DOHH2 (cell line): ENCODE measurements around the gene DDX39A.

Experiments
- H3F3A ChIP-seq: fragments of 200-600 bp; sonication (generic), shearing (Covaris generic); 2 replicates; pipeline ENCODE4 v1.6.0; 2016; ENCODE audit warnings: antibody characterized with exemption, mild to moderate bottlenecking; ENCODE audit not compliant: control insufficient read depth, insufficient read depth
- H3K27ac ChIP-seq: fragments of 200-600 bp; sonication (generic); 2 replicates; pipeline ENCODE4 v1.5.1; 2014; ENCODE audit warnings: low read depth, mild to moderate bottlenecking, low read length, moderate library complexity
- H3K27me3 ChIP-seq: fragments of 200-600 bp; sonication (generic); 2 replicates; pipeline ENCODE4 v1.6.1; 2014; ENCODE audit warnings: mild to moderate bottlenecking, low read length, mixed read lengths; ENCODE audit not compliant: control insufficient read depth
- H3K36me3 ChIP-seq: fragments of 200-600 bp; sonication (generic); 2 replicates; pipeline ENCODE4 v1.6.1; 2014; ENCODE audit warnings: mild to moderate bottlenecking, low read length, moderate library complexity, mixed read lengths; ENCODE audit not compliant: control insufficient read depth
- H3K4me1 ChIP-seq: fragments of 200-600 bp; sonication (generic); 2 replicates; pipeline ENCODE4 v1.6.1; 2014; ENCODE audit warnings: mild to moderate bottlenecking, low read length, mixed read lengths; ENCODE audit not compliant: control insufficient read depth
- H3K4me2 ChIP-seq: fragments of 200-600 bp; sonication (generic); 2 replicates; pipeline ENCODE4 v1.6.0; 2014; ENCODE audit warnings: mild to moderate bottlenecking, low read length, moderate library complexity
- H3K4me3 ChIP-seq: fragments of 200-600 bp; sonication (generic); 2 replicates; pipeline ENCODE4 v1.5.1; 2014; ENCODE audit warnings: mild to moderate bottlenecking, low read length, mixed read lengths
- H3K79me2 ChIP-seq: fragments of 200-600 bp; sonication (generic); 2 replicates; pipeline ENCODE4 v1.6.1; 2014; ENCODE audit warnings: mild to moderate bottlenecking, low read length, mixed read lengths; ENCODE audit not compliant: control insufficient read depth
- H3K9me2 ChIP-seq: fragments of 200-600 bp; sonication (generic); replicated peaks from 2 replicates; pipeline ENCODE4 v1.6.1; 2014; ENCODE audit warnings: mild to moderate bottlenecking, low read length, mixed read lengths; ENCODE audit not compliant: control insufficient read depth
- H3K9me3 ChIP-seq: fragments of 200-600 bp; sonication (generic); 2 replicates; pipeline ENCODE4 v1.6.1; 2014; ENCODE audit warnings: antibody characterized with exemption, low read length, mixed read lengths; ENCODE audit not compliant: control insufficient read depth, insufficient read depth
- H4K20me1 ChIP-seq: fragments of 200-600 bp; sonication (generic); 2 replicates; pipeline ENCODE4 v1.6.0; 2014; ENCODE audit warnings: low read depth, mild to moderate bottlenecking, antibody characterized with exemption, low read length, moderate library complexity; ENCODE audit not compliant: control insufficient read depth, insufficient read depth
- CTCF ChIP-seq: fragments of 200-600 bp; sonication (generic); IDR thresholded peaks from one replicate; pipeline ENCODE4 v1.5.1; 2014; ENCODE audit warnings: antibody characterized with exemption, mild to moderate bottlenecking, low read depth, low read length; ENCODE audit not compliant: poor library complexity, severe bottlenecking
- EZH2phosphoT487 ChIP-seq: fragments of 200-600 bp; sonication (generic); IDR thresholded peaks from 2 replicates; pipeline ENCODE4 v1.6.1; 2017; ENCODE audit warnings: borderline replicate concordance, mild to moderate bottlenecking, antibody characterized with exemption, low read length, moderate library complexity, mixed read lengths

DDX39A gene

DNA sequence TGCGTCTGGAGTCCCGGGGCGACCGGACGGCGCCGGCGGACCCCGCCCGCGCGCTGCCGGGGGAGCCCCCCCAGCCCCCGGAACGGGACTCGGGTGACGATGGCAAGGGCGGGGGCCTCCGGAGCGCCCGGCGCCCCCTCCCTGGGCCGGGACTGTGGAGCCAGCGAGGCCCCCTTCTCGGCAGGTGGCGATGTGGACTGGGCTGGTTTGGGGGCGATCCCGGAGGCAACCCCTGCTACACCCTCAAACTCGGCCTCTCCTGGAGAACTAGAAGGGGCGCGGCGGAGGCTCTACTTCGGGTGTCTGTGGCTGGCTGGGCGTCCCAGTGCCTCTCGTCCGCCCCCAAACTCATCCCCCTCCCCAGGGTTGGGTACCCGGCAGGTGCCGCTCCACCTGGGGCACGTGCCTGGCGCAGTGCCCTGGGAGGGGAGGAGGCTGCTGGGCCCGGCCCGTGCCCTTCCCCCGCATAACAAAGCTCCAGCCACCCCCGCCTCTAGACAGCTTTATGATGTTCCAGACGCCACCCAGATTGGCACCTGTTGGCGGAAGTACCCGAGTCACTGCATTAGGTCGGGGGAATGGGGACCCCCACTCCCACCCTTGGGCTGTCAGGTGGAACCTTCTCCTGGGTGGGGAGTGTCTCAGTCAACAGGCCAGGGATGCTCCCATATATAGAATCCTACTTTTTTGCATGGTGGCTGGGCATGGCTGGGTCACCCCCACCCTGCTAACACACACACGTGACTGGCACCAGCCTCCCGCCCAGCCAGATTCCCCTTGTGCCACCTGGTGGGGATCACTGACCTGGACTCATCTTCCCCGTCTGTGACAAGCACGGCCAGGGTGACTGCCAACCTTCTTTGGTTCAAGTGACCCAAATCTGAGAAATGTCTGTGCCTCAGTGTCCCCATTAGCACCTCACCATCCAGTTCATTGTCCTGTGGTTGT, 14.7 kb upstream of the DDX39A start:
- H3K4me1 ChIP-seq: peaks cover 68% of the 10 kb centered on the region
- peaks cover 8% of the 10 kb centered on the region for H4K20me1 ChIP-seq
- peaks cover 66% of the 10 kb centered on the region for H3K79me2 ChIP-seq
- H3K36me3 ChIP-seq: peaks cover 21% of the 10 kb centered on the region
- H3F3A ChIP-seq: peaks cover 9% of the 10 kb centered on the region; the same call in 1 of the 2 replicates
- TF ChIP-seq EZH2phosphoT487 (no peak), CTCF (peak; percentile 28)
- H3K27me3 ChIP-seq: no peaks in the 10 kb centered on the region
- H3K4me2 ChIP-seq: peak overlapping the region; percentile 84
- no peaks in the 10 kb centered on the region for H3K9me3 ChIP-seq
- peak overlapping the region; percentile 76 for H3K4me3 ChIP-seq
- no peaks in the 10 kb centered on the region for H3K9me2 ChIP-seq
- peak overlapping the region; percentile 42 for H3K27ac ChIP-seq

GRCh38 chr19:14432791-14433553, 13.8 kb upstream of the DDX39A start, which contains the start of gene PKN1:
Gene PKN1, plus strand, starts transcription at chr19:14433306. Its CDS starts 216 bp downstream, at chr19:14433522.
- H3K79me2 ChIP-seq: peaks cover 57% of the 10 kb centered on the region

GRCh38 chr19:14430712-14431111, 11.6 kb upstream of the DDX39A start:
- TF ChIP-seq EZH2phosphoT487 (no peak), CTCF (no peak)
- H3K9me2 ChIP-seq: no peaks in the 10 kb centered on the region
- H3K27me3 ChIP-seq: no peaks in the 10 kb centered on the region
- H3K36me3 ChIP-seq: peaks cover 12% of the 10 kb centered on the region
- peaks cover 8% of the 10 kb centered on the region for H4K20me1 ChIP-seq
- H3K4me2 ChIP-seq: peak overlapping the region; percentile 69
- H3K4me3 ChIP-seq: peak overlapping the region; percentile 4; the same call in 1 of the 2 replicates
- no peak overlapping the region for H3K27ac ChIP-seq
- H3K79me2 ChIP-seq: peaks cover 35% of the 10 kb centered on the region
- H3K9me3 ChIP-seq: no peaks in the 10 kb centered on the region
- H3K4me1 ChIP-seq: peaks cover 51% of the 10 kb centered on the region
- H3F3A ChIP-seq: peaks cover 7% of the 10 kb centered on the region; the same call in 1 of the 2 replicates

More at GRCh38 chr19:14432791-14433553, 13.8 kb upstream of the DDX39A start, which contains the start of gene PKN1:
- Histone ChIP-seq H4K20me1 (peaks cover 8% of the 10 kb centered on the region), H3F3A (peaks cover 9% of the 10 kb centered on the region; the same call in 1 of the 2 replicates), H3K4me3 (peak within 1 kb of the TSS; percentile 79), H3K4me2 (peak within 1 kb of the TSS; percentile 84), H3K36me3 (peaks cover 21% of the 10 kb centered on the region), H3K9me2 (no peaks in the 10 kb centered on the region), H3K9me3 (no peaks in the 10 kb centered on the region), H3K27ac (peak within 1 kb of the TSS; percentile 66), H3K4me1 (peaks cover 59% of the 10 kb centered on the region), H3K27me3 (no peaks in the 10 kb centered on the region)
- TF ChIP-seq CTCF: no peak
